ENCODE measurements around the gene KDM3A.

The KDM3A gene

GRCh38 chr2:86507600-86507999, 66.4 kb downstream of the KDM3A start:
- Mint-ChIP-seq H3K36me3 (ENCODE audit: low read depth) (peaks cover 72% of the 10 kb centered on the region), H3K4me1 (ENCODE audit: low read depth) (no peaks in the 10 kb centered on the region), H3K9me3 (no peaks in the 10 kb centered on the region), H3K4me3 (no peak overlapping the region), H3K27me3 (no peaks in the 10 kb centered on the region), H3K27ac (no peak overlapping the region)

DNA sequence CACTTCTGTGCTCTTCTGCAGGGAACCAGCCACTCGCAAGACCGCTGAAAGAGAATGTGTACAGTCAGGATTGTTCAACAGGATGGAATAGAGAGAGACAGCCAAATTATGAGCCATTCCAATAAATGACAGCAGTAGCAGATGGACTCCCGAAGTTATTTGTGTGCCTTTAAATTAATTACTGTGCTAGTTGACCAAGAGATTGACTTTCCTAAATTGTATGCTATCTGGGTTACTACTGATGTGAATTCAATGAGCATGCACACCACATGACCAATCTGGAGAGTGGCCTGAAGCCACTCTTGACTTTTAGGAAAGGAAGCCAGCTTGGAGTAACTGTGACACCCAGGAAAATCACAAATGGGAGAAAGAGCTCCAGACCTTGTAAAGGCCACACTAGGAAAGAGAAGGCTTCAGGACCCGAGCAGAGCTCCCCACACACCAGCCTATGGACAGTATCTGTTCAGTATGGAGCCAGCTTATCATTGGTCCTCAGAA, 69.3 kb downstream of the KDM3A start:
- H3K4me3 Mint-ChIP-seq: no peak overlapping the region
- H3K9me3 Mint-ChIP-seq: no peaks in the 10 kb centered on the region
- no peaks in the 10 kb centered on the region for H3K27me3 Mint-ChIP-seq
- no peaks in the 10 kb centered on the region for H3K4me1 Mint-ChIP-seq (ENCODE audit: low read depth)
- no peak overlapping the region for H3K27ac Mint-ChIP-seq
- H3K36me3 Mint-ChIP-seq (ENCODE audit: low read depth): peaks cover 48% of the 10 kb centered on the region

GRCh38 chr2:86512034-86512433, 70.9 kb downstream of the KDM3A start:
- Mint-ChIP-seq H3K4me1 (ENCODE audit: low read depth) (no peaks in the 10 kb centered on the region), H3K36me3 (ENCODE audit: low read depth) (peaks cover 41% of the 10 kb centered on the region), H3K27ac (no peak overlapping the region), H3K27me3 (no peaks in the 10 kb centered on the region), H3K4me3 (no peak overlapping the region), H3K9me3 (no peaks in the 10 kb centered on the region)

DNA sequence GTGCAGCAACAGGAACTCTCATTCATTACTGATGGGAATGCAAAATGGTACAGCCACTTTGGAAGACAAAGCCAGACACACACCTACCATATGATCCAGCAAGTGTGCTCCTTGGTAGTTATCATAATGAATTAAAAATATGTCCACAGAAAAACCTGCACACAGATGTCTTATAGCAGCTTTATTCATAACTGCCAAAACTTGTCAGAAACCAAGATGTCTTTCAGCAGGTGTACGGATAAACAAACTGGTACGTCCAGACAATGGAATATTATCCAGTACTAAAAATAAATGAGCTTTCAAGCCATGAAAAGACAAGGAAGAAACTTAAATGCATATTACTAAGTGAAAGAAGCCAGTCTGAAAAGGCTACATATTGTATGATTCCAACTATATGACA, 71.7 kb downstream of the KDM3A start:
- H3K27ac Mint-ChIP-seq: no peak overlapping the region
- H3K36me3 Mint-ChIP-seq (ENCODE audit: low read depth): peaks cover 34% of the 10 kb centered on the region
- no peaks in the 10 kb centered on the region for H3K27me3 Mint-ChIP-seq
- no peak overlapping the region for H3K4me3 Mint-ChIP-seq
- no peaks in the 10 kb centered on the region for H3K9me3 Mint-ChIP-seq
- no peaks in the 10 kb centered on the region for H3K4me1 Mint-ChIP-seq (ENCODE audit: low read depth)

DNA sequence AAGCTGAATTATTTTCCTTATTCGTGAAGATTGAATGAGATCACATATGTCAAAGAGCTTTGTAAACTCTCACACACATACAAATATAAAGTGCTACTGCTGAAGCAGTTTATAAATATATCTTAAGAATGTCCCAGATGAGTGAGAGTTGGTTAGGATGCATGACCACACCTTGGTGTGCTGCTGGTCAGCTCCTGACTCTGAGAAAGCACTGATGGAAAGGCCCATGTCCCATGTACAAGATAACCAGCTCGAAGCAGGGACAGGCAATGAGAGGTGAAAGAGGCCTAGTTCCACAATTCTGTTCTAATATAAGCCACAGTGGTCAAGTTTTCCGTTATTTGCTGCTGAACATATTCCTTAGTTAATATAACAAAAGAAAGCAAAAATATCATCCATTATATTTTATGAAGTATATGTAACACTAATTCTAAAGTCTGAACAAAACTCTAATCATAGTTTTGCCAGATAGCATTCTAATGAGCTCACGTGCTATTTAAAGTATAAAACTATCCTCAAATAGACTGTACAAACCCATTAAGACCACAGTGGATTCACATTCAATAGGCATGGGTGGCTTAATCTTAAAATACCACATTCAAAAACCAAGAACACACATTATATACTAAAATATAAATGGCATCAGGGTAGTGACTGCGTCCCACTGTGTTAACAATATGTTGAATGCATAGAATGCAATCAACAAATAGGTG, 72.9 kb downstream of the KDM3A start:
- Mint-ChIP-seq H3K27me3 (no peaks in the 10 kb centered on the region), H3K4me3 (no peak overlapping the region)

DNA sequence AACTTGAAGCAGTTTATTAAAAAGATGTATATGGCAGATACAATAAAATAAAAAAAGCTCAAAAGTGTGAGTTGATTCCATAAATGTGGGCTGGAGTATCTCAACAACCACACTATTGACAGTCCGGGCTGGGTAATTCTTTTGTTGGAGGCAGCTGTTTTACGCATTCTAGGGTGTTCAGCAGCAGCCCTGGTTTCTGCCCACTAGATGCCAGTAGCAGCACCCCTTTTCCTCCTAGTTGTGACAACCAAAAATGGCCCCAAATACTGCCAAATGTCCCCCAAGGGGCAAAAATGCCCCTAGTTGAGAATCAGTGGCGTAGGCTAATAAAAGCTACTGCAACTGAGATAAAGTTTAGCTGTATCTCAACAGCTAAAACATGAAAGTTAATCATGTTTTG, 77.3 kb downstream of the KDM3A start:
- Mint-ChIP-seq H3K36me3 (ENCODE audit: low read depth) (peaks cover 4% of the 10 kb centered on the region), H3K4me3 (no peak overlapping the region), H3K9me3 (no peaks in the 10 kb centered on the region), H3K27me3 (no peaks in the 10 kb centered on the region), H3K4me1 (ENCODE audit: low read depth) (no peaks in the 10 kb centered on the region), H3K27ac (no peak overlapping the region)

More for the DNA sequence above, 72.9 kb downstream of the KDM3A start:
- no peaks in the 10 kb centered on the region for H3K9me3 Mint-ChIP-seq
- H3K4me1 Mint-ChIP-seq (ENCODE audit: low read depth): no peaks in the 10 kb centered on the region
- H3K27ac Mint-ChIP-seq: no peak overlapping the region
- peaks cover 27% of the 10 kb centered on the region for H3K36me3 Mint-ChIP-seq (ENCODE audit: low read depth)

GRCh38 chr2:86519349-86519748, 78.2 kb downstream of the KDM3A start:
- Mint-ChIP-seq H3K36me3 (ENCODE audit: low read depth) (peaks cover 4% of the 10 kb centered on the region), H3K4me1 (ENCODE audit: low read depth) (no peaks in the 10 kb centered on the region), H3K27ac (no peak overlapping the region), H3K4me3 (no peak overlapping the region), H3K27me3 (no peaks in the 10 kb centered on the region), H3K9me3 (no peaks in the 10 kb centered on the region)

DNA sequence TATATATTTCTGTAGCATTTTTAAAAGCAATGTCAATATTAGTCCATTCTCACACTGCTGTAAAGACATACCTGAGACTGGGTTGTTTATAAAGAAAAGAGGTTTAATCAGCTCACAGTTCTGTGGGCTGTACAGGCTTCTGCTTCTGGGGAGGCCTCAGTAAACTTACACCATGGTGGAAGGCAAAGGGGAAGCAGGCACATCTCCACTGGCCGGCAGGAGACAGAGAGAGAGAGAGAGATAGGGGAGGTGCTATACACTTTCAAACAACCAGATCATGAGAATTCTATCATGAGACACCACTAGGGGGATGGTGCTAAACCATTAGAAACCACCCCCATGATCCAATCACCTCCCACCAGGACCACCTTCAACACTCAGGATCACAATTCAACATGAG, 79.0 kb downstream of the KDM3A start:
- H3K27me3 Mint-ChIP-seq: no peaks in the 10 kb centered on the region
- H3K36me3 Mint-ChIP-seq (ENCODE audit: low read depth): peaks cover 4% of the 10 kb centered on the region
- no peak overlapping the region for H3K4me3 Mint-ChIP-seq
- no peak overlapping the region for H3K27ac Mint-ChIP-seq
- H3K9me3 Mint-ChIP-seq: no peaks in the 10 kb centered on the region
- H3K4me1 Mint-ChIP-seq (ENCODE audit: low read depth): no peaks in the 10 kb centered on the region

GRCh38 chr2:86521922-86522321, 80.8 kb downstream of the KDM3A start:
- Mint-ChIP-seq H3K4me1 (ENCODE audit: low read depth) (no peaks in the 10 kb centered on the region), H3K36me3 (ENCODE audit: low read depth) (peaks cover 13% of the 10 kb centered on the region), H3K27ac (no peak overlapping the region), H3K27me3 (no peaks in the 10 kb centered on the region), H3K4me3 (no peak overlapping the region), H3K9me3 (no peaks in the 10 kb centered on the region)

GRCh38 chr2:86522711-86523110, 81.5 kb downstream of the KDM3A start:
- Mint-ChIP-seq H3K9me3 (no peaks in the 10 kb centered on the region), H3K27ac (no peak overlapping the region), H3K4me3 (no peak overlapping the region), H3K4me1 (ENCODE audit: low read depth) (no peaks in the 10 kb centered on the region), H3K27me3 (no peaks in the 10 kb centered on the region), H3K36me3 (ENCODE audit: low read depth) (peaks cover 14% of the 10 kb centered on the region)

DNA sequence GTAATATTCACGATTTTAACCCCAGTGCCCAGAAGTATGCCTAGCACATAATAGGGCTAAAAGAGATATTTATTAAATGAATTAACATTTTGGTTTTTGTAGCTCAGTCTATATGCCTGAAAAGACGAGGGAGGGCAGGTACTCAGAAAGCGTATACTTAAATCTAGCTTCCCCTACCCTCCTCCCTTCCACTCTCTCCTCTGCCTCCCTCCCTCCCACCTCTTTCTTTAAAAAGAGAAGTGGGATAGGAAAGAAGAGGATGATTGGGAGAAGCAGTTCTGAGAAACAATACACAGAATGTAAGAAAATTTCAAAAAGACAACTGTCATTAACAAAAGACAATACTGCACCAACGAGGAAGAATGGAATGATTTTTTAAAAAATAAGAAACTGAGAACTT, 82.3 kb downstream of the KDM3A start:
- Mint-ChIP-seq H3K27me3 (no peaks in the 10 kb centered on the region), H3K4me1 (ENCODE audit: low read depth) (no peaks in the 10 kb centered on the region), H3K36me3 (ENCODE audit: low read depth) (peaks cover 19% of the 10 kb centered on the region), H3K4me3 (no peak overlapping the region), H3K27ac (no peak overlapping the region), H3K9me3 (no peaks in the 10 kb centered on the region)

DNA sequence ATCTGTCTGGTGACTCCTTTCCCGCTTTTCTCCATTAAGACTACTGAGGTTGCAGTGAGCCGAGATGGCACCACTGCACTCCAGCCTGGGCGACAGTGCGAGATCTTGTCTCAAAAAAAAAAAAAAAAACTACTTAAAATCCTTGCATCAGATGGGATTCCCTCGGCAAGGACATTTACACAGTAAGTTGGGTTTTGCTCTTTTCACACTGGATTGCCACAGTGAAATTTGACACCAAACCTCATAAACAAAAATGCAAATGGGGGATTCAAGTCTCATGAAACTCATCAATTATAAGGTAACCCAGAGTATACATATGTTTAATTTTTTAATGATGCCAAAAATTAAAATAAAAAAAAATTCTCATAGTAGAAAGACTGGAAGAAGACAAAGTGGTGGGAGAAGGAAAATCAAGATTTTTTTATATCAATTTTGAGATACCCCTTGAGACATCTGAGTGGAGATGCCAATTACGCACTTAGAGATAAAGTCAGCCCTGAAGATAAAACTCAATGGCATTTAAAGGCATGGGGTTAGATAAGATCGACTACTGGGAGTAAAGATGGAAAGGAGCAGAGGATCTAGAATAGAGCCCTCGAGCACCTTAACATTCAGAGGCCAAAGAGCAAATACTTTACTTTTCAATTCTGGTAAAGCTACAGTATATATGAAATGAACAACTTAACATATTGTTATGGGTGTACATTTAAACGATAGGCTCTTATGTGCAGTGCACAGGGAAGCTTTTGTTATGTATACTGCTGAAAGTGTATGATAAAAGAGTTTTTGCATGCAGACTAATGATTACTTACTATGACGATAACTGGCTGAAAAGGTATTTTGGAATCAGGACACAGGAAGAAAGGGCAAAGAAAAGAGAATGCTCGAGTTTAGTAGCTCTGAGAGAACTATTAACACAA, 84.5 kb downstream of the KDM3A start:
- Mint-ChIP-seq H3K36me3 (ENCODE audit: low read depth) (peaks cover 22% of the 10 kb centered on the region), H3K27me3 (no peaks in the 10 kb centered on the region), H3K27ac (no peak overlapping the region), H3K9me3 (no peaks in the 10 kb centered on the region), H3K4me3 (no peak overlapping the region), H3K4me1 (ENCODE audit: low read depth) (no peaks in the 10 kb centered on the region)

- Mint-ChIP-seq H3K27ac (no peak overlapping the region), H3K27me3 (no peaks in the 10 kb centered on the region), H3K4me3 (no peak overlapping the region), H3K36me3 (ENCODE audit: low read depth) (peaks cover 38% of the 10 kb centered on the region), H3K4me1 (ENCODE audit: low read depth) (peaks cover 19% of the 10 kb centered on the region), H3K9me3 (peaks cover 13% of the 10 kb centered on the region)
Measured at GRCh38 chr2:86533589-86533988, 92.4 kb downstream of the KDM3A start.

GRCh38 chr2:86541334-86541733, 100.2 kb downstream of the KDM3A start:
- Mint-ChIP-seq H3K27me3 (no peaks in the 10 kb centered on the region), H3K4me1 (ENCODE audit: low read depth) (peaks cover 8% of the 10 kb centered on the region), H3K4me3 (no peak overlapping the region), H3K27ac (no peak overlapping the region), H3K36me3 (ENCODE audit: low read depth) (peaks cover 35% of the 10 kb centered on the region), H3K9me3 (peaks cover 6% of the 10 kb centered on the region)

Data from stimulated activated naive CD8-positive, alpha-beta T cell treated with anti-CD3 and anti-CD28 coated beads, Interleukin-15, Interleukin-2, amounts not matched to agents 100 ng/mL and 50 ng/mL, for 24 hours (primary cell).